ENCODE data around the gene KLF3. TPM values are rescaled to one million over a fixed set of nuclear protein-coding genes. Genes with fewer than 3 reads are reported as not detected.

KLF3 gene
- total RNA-seq (2021) = 33.1 and 37.5 TPM in 2 replicates
- percentile 93 among the genes with signal in this experiment for Bru-seq, nascent RNA
- percentile 90 among the genes with signal in this experiment for BruChase-seq, experiment 1, labeled RNA remaining after a 2-hour chase
- percentile 85 among the genes with signal in this experiment for BruChase-seq, experiment 2, labeled RNA remaining after a 6-hour chase
- long read RNA-seq, full-length matches to known transcripts = 43 of 56 reads
- long read RNA-seq, partial matches to known transcripts = 5 of 56 reads
- long read RNA-seq, other reads (novel, unspliced or antisense) = 8 of 56 reads

DNA sequence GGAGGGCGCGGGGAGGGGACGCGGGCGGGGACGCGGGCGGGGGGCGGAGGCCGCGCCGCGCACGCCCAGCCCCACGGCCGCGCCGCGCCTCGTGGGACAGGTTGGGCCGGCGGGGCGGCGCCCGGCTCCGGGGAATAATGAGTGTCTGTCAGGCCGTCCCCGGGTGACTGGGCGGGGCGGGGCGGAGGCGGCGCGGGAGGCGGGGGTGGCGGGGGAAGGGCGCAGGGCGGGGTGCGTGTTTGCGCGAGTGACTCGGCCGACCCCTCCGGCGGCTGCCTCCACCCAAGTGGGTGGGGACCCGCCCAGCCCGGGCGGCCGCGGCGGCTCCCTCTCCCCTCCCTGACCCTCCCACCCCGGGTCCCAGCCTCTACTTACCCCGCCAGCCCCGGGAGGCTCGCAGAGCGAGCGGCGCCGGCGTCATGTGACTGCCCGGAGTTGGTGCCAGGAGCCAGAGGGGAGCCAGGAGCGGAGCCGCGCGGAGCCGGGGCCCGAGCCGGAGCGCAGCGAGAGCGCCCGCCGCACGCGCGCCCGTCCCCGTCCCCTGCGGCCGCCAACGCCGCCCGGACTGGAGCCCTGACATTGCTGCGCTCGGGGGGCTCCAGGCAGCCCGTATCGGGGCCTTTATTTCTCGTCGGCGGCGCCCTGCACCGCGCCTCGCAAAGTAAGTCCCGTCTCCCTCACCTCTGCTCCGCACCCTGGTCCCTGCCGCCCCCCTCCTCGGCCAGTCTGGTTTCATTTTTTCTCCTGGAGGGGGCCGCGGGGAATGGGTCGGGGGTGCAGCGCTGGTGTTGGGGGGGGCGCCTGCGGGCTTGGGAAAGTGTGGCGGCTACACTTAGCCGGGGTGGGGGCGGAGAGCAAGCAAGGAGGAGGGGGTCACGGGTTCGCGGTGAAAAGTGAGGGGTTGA lies at the start of gene KLF3:
TSS of gene KLF3 (plus strand) at position 399 of the 905 bp plus-strand sequence. CDS start 16,427 bp downstream, outside the sequence.
- no peaks in the 10 kb centered on the region for H3K27me3 ChIP-seq (ENCODE audit: insufficient read depth, low read depth)
- intact Hi-C loops (cut with micrococcal nuclease; ENCODE audit: unreplicated experiment) = loop anchor here (10.0 kb wide), 1 partner anchor 371 kb away; the partner anchor contains the start of gene TMEM156
- H2AFZ ChIP-seq = peak within 1 kb of the TSS; percentile 78
- peaks cover 34% of the 10 kb centered on the region for H3K4me1 ChIP-seq (replicated peaks; ENCODE audit: insufficient read depth)
- H3K4me2 ChIP-seq = peak within 1 kb of the TSS; percentile 99
- TF ChIP-seq, protein P1, sequence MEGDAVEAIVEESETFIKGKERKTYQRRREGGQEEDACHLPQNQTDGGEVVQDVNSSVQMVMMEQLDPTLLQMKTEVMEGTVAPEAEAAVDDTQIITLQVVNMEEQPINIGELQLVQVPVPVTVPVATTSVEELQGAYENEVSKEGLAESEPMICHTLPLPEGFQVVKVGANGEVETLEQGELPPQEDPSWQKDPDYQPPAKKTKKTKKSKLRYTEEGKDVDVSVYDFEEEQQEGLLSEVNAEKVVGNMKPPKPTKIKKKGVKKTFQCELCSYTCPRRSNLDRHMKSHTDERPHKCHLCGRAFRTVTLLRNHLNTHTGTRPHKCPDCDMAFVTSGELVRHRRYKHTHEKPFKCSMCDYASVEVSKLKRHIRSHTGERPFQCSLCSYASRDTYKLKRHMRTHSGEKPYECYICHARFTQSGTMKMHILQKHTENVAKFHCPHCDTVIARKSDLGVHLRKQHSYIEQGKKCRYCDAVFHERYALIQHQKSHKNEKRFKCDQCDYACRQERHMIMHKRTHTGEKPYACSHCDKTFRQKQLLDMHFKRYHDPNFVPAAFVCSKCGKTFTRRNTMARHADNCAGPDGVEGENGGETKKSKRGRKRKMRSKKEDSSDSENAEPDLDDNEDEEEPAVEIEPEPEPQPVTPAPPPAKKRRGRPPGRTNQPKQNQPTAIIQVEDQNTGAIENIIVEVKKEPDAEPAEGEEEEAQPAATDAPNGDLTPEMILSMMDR (conservative IDR thresholded peaks at IDR 0.05) = no peak
- TF ChIP-seq EZH2 (IDR thresholded peaks at IDR 0.05; ENCODE audit: low read depth) = no peak
- 0 out of 2 replicates have a peak, but pooled peaks cover 3% of the 10 kb centered on the region for H4K20me1 ChIP-seq (ENCODE audit: insufficient read depth)
- BruUV-seq (replicated peaks) = no TSS peak
- H3K9me3 ChIP-seq (ENCODE audit: insufficient read depth, low read depth) = no peaks in the 10 kb centered on the region
- ChIA-PET POLR2A (ENCODE audit: unreplicated experiment) (interaction anchor here (0.6 kb wide), 1 partner anchor 341 kb away, joined by 10 read pairs; no protein-coding TSS in a partner anchor), CTCF (no interaction called here)
- peaks cover 62% of the 10 kb centered on the region for H3K79me2 ChIP-seq (ENCODE audit: low read depth)
- H3K4me3 ChIP-seq = peak within 1 kb of the TSS; percentile 72
- H3K27ac ChIP-seq = peak within 1 kb of the TSS; percentile 96
- H3F3A ChIP-seq (ENCODE audit: insufficient read depth, low read depth) = peaks cover 32% of the 10 kb centered on the region
- H3K36me3 ChIP-seq (ENCODE audit: low read depth) = peaks cover 15% of the 10 kb centered on the region; the same call in 1 of the 2 replicates
- no peaks in the 10 kb centered on the region for H3K9me2 ChIP-seq (ENCODE audit: insufficient read depth)
- peak; percentile 59 to 92 for DNase-seq

DNA sequence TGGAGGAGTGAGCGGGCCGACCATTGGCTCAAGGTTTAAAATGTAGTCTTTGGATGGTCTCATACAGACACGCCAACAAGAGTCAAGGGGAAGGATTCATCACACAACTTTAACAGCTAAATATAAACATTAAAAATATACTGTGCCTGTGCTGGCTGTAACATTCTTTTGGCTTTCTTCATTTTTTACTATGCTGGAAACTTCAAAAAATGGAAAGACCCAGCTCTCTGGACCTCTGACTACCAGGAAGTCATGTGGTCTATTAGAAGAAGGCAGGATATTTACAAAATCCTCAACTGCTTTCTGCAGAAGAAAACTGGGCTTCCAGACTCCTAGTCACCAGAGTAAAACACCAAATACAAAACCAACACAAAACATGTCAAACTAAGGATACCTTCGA lies 49.8 kb upstream of the KLF3 start:
- H4K20me1 ChIP-seq (ENCODE audit: insufficient read depth) = no peaks in the 10 kb centered on the region
- no peaks in the 10 kb centered on the region for H3K27me3 ChIP-seq (ENCODE audit: insufficient read depth, low read depth)
- TF ChIP-seq, protein P1 (conservative IDR thresholded peaks at IDR 0.05) = no peak
- TF ChIP-seq EZH2 (IDR thresholded peaks at IDR 0.05; ENCODE audit: low read depth) = no peak
- no peak overlapping the region for H3K27ac ChIP-seq
- no peaks in the 10 kb centered on the region for H3K9me2 ChIP-seq (ENCODE audit: insufficient read depth)
- peaks cover 20% of the 10 kb centered on the region for H3K4me1 ChIP-seq (replicated peaks; ENCODE audit: insufficient read depth)
- peaks cover 12% of the 10 kb centered on the region; the same call in 1 of the 2 replicates for H3F3A ChIP-seq (ENCODE audit: insufficient read depth, low read depth)
- DNase-seq = no peak
- BruUV-seq (replicated peaks) = no TSS peak
- H3K4me2 ChIP-seq = no peak overlapping the region
- H2AFZ ChIP-seq = no peak overlapping the region
- H3K36me3 ChIP-seq (ENCODE audit: low read depth) = no peaks in the 10 kb centered on the region
- H3K79me2 ChIP-seq (ENCODE audit: low read depth) = no peaks in the 10 kb centered on the region
- no peak overlapping the region for H3K4me3 ChIP-seq
- ChIA-PET POLR2A (ENCODE audit: unreplicated experiment) (no interaction called here), CTCF (no interaction called here)
- H3K9me3 ChIP-seq (ENCODE audit: insufficient read depth, low read depth) = no peaks in the 10 kb centered on the region
- intact Hi-C loops (cut with micrococcal nuclease; ENCODE audit: unreplicated experiment) = no loop called here

DNA sequence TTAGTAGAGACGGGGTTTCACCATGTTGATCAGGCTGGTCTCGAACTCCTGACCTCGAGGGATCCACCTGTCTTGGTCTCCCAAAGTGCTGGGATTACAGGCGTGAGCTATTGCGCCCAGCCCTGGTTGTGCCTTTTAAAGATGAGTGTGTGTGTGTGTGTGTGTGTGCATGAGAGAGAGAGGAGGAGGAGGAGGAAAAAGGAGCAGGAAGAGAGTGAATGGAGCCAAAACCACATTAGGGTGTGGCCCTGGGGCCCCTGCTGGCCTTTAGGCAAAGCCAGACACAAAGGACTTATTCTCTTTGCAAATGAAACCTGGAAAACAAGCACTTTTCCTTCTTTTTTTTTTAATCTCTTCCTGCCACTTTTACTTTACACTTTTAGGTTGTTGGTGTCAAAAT lies 48.2 kb upstream of the KLF3 start:
- BruUV-seq (replicated peaks) = no TSS peak
- H4K20me1 ChIP-seq (ENCODE audit: insufficient read depth) = no peaks in the 10 kb centered on the region
- no peaks in the 10 kb centered on the region for H3K9me2 ChIP-seq (ENCODE audit: insufficient read depth)
- H2AFZ ChIP-seq = no peak overlapping the region
- TF ChIP-seq, protein P1 (conservative IDR thresholded peaks at IDR 0.05) = no peak
- no peak for TF ChIP-seq EZH2 (IDR thresholded peaks at IDR 0.05; ENCODE audit: low read depth)
- no peaks in the 10 kb centered on the region for H3K79me2 ChIP-seq (ENCODE audit: low read depth)
- no peaks in the 10 kb centered on the region for H3K27me3 ChIP-seq (ENCODE audit: insufficient read depth, low read depth)
- H3K27ac ChIP-seq = no peak overlapping the region
- intact Hi-C loops (cut with micrococcal nuclease; ENCODE audit: unreplicated experiment) = no loop called here
- H3F3A ChIP-seq (ENCODE audit: insufficient read depth, low read depth) = peaks cover 21% of the 10 kb centered on the region
- peaks cover 30% of the 10 kb centered on the region for H3K4me1 ChIP-seq (replicated peaks; ENCODE audit: insufficient read depth)
- DNase-seq = peak in 1 of 2 experiments; percentile 14
- ChIA-PET POLR2A (ENCODE audit: unreplicated experiment) (no interaction called here), CTCF (interaction anchor here (0.6 kb wide), 2 partner anchors 82 to 304 kb away, joined by 3 to 5 read pairs; no protein-coding TSS in a partner anchor)
- no peaks in the 10 kb centered on the region for H3K9me3 ChIP-seq (ENCODE audit: insufficient read depth, low read depth)
- H3K4me3 ChIP-seq = no peak overlapping the region
- no peak overlapping the region for H3K4me2 ChIP-seq
- no peaks in the 10 kb centered on the region for H3K36me3 ChIP-seq (ENCODE audit: low read depth)

Measured in PC-9 (cell line).